Gastrocnemius medialis (tissue), 4 donors: ENCODE data around the gene MAD1L1.

Experiments
- POLR2A ChIP-seq, 2 donors: fragments of 450-650 bp; IDR thresholded peaks; one replicate each; pipeline ENCODE4 v1.6.1; 2017; ENCODE audit warnings: antibody characterized with exemption in 2 of 2, mild to moderate bottlenecking in 2 of 2, moderate library complexity in 2 of 2
- TF ChIP-seq, protein P1 (sequence below), 5 experiments: fragments of 450-650 bp in 3 of 5; fragments of 200-600 bp in 2 of 5; sonication (generic) in 2 of 5; IDR thresholded peaks in 4 of 5; conservative IDR thresholded peaks in 1 of 5; 1 replicate in 4 of 5; 2 replicates in 1 of 5; pipeline ENCODE4 v1.5.1; 2016 to 2019; ENCODE audit warnings: antibody characterized with exemption in 5 of 5, mild to moderate bottlenecking in 3 of 5, moderate library complexity in 3 of 5

DNA sequence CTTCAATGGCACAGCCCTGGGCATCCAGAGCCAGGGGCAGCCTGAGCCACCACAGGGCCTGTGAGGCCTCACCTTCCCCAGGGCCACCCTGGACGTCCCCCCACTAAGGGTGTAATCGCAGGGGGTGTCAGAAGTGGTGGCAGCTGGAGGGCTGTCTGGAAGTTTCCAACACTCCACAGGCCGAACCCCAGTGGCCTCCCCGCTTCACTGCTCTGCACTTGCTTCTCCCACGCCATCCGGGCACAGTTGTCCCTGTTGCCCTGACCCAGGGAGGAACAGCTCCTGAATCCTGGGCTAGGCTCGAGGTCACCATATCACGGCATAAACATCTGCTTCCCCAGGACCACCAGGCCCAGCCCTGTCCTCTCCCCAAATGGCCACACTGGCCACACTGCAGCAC, 276.6 kb downstream of the MAD1L1 start:
- TF ChIP-seq, protein P1, sequence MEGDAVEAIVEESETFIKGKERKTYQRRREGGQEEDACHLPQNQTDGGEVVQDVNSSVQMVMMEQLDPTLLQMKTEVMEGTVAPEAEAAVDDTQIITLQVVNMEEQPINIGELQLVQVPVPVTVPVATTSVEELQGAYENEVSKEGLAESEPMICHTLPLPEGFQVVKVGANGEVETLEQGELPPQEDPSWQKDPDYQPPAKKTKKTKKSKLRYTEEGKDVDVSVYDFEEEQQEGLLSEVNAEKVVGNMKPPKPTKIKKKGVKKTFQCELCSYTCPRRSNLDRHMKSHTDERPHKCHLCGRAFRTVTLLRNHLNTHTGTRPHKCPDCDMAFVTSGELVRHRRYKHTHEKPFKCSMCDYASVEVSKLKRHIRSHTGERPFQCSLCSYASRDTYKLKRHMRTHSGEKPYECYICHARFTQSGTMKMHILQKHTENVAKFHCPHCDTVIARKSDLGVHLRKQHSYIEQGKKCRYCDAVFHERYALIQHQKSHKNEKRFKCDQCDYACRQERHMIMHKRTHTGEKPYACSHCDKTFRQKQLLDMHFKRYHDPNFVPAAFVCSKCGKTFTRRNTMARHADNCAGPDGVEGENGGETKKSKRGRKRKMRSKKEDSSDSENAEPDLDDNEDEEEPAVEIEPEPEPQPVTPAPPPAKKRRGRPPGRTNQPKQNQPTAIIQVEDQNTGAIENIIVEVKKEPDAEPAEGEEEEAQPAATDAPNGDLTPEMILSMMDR (IDR thresholded peaks at IDR 0.05 in 4 of 5, conservative IDR thresholded peaks at IDR 0.05 in 1 of 5) = no peak
- TF ChIP-seq POLR2A (IDR thresholded peaks at IDR 0.05) = no peak
